Right lobe of liver (tissue), 6 donors: ENCODE results near the gene OLA1. TPM values are rescaled to one million over a fixed set of nuclear protein-coding genes. Genes with fewer than 3 reads are reported as not detected.

ENCODE experiments used
- ATAC-seq, 4 donors: fragments of 200-7000 bp; cut with Tn5 transposase; one replicate each; pipeline ENCODE4 v1.9.1; 2020; ENCODE audit warnings: mild to moderate bottlenecking in 4 of 4, moderate library complexity in 4 of 4
- DNase-seq, 3 donors: peaks; one replicate each; pipeline ENCODE4 v3.0.0-alpha.2; 2020
- H3K27ac ChIP-seq, 3 donors: fragments of 200-600 bp; one replicate each; pipeline ENCODE4 v1.8.0; 2022
- H3K27me3 ChIP-seq, 2 donors: fragments of 200-600 bp; one replicate each; pipeline ENCODE4 v1.8.0; 2022
- H3K36me3 ChIP-seq, 4 donors: fragments of 200-600 bp; sonication (generic) in 1 of 4; one replicate each; pipeline versions ENCODE4 v1.5.1 to v1.8.0; 2017 to 2022; ENCODE audit warnings: control low read depth in 1 of 4
- H3K4me1 ChIP-seq, 4 donors: fragments of 200-600 bp; sonication (generic) in 1 of 4; one replicate each; pipeline versions ENCODE4 v1.5.1 to v1.8.0; 2017 to 2022; ENCODE audit warnings: control low read depth in 1 of 4
- H3K4me3 ChIP-seq, 3 donors: fragments of 200-600 bp; one replicate each; pipeline ENCODE4 v1.8.0; 2022
- H3K9me3 ChIP-seq, 4 donors: fragments of 200-600 bp; sonication (generic) in 1 of 4; one replicate each; pipeline versions ENCODE4 v1.5.1 to v1.8.0; 2017 to 2022; ENCODE audit warnings: control low read depth in 1 of 4
- CTCF ChIP-seq, 4 donors: fragments of 200-600 bp in 3 of 4; fragments of 450-650 bp in 1 of 4; IDR thresholded peaks; one replicate each; pipeline versions ENCODE4 v1.5.1 to v1.8.0; 2016 to 2022; ENCODE audit warnings: antibody characterized with exemption in 4 of 4, mild to moderate bottlenecking in 2 of 4
- POLR2A ChIP-seq: fragments of 450-650 bp; IDR thresholded peaks from one replicate; pipeline ENCODE4 v1.6.1; 2017; ENCODE audit warnings: antibody characterized with exemption, mild to moderate bottlenecking
- WGBS: methylation state at CpG from one replicate; pipeline ENCODE4 v1.1.6; 2018; ENCODE audit warnings: low coverage, low lambda C conversion rate; ENCODE audit not compliant: insufficient coverage; ENCODE audit errors: missing lambda C conversion rate; 5-methylcytosine and 5-hydroxymethylcytosine counted together
- intact Hi-C, 2 donors: fragments of 100-400 bp; cut with DNase I; formaldehyde crosslinking; loops; one replicate each; pipeline versions ENCODE4 v1.11.2 to v1.14.1; 2022
- total RNA-seq, 6 experiments: library from RNA; depleted of rRNA in 2 of 6; stranded (reverse); fragments of >200 nt in 2 of 6; fragmentation: NEBNext Ultra II Directional in 3 of 6; extraction: Animal tissue kit (Norgen Biotek cat#: 25700) in 3 of 6; gene quantifications; one replicate each; pipeline versions ENCODE4 v1.1.0 to v1.2.4, GENCODE V29; 2016 to 2023
- donor health status: DM: no; HTN: yes; CAD: no.
- donor health status: DM: no; HTN: no; CAD: no.
- donor health status: DM: no; HTN: no; CAD: no.
- donor health status: DM: no; HTN: yes; CAD: no.
- donor health status: DM: no; HTN: yes; CAD: no.

The OLA1 gene
- total RNA-seq, 6 experiments from 2014 or later = 22.2 to 60.8 (median 38.6) TPM

DNA sequence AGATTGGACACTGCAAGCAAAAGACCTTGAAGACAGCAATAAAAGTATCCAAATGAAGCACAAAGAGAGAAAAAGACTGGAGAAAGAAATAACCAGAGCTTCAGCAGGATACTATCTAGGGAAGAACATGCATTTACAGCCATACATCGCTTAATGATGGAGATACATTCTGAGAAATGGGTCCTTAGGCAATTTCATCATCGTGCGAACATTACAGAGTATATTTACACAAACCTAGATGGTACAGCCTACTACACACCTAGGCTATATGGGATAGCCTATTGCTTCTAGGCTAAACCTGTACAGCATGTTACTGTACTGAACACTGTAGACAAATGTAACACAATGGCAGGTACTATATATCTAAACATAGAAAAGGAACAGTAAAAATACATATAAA lies 11.9 kb downstream of the OLA1 start:
- intact Hi-C loops = no loop called here
- ATAC-seq (no peak), DNase-seq (no peak)
- H3K4me1 ChIP-seq = no peaks in the 10 kb centered on the region
- H3K4me3 ChIP-seq = no peak overlapping the region
- H3K9me3 ChIP-seq = no peaks in the 10 kb centered on the region
- H3K27me3 ChIP-seq = no peaks in the 10 kb centered on the region
- H3K27ac ChIP-seq = no peak overlapping the region
- 88% methylated on average over 2 of the region's 3 CpGs for WGBS
- no peaks in the 10 kb centered on the region for H3K36me3 ChIP-seq
- TF ChIP-seq POLR2A (no peak), CTCF (IDR thresholded peaks at IDR 0.05) (no peak)

DNA sequence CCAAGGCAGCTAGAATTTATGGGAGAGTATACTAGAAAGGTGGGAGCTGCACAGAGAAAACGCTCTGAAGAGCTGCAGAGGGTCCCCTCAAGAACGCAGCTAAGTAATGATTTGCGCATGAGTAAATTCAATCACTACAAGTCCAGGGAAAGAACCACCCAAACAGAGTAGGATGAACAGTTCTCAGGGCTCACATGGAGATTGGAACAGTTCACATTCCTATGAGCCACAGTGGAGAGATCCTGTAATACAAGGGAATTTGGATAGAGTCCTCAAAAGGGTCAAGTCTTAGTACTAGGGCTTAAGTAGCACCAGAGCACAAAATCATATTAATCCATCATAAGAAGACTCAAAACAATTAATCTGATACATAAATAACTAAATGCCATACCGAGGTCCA lies 12.7 kb downstream of the OLA1 start:
- no peak overlapping the region for H3K4me3 ChIP-seq
- no peak overlapping the region for H3K27ac ChIP-seq
- no peaks in the 10 kb centered on the region for H3K27me3 ChIP-seq
- TF ChIP-seq CTCF (IDR thresholded peaks at IDR 0.05) = no peak
- no peak for TF ChIP-seq POLR2A
- intact Hi-C loops = no loop called here
- WGBS = 94% methylated on average over 4 of the region's 4 CpGs
- H3K36me3 ChIP-seq = no peaks in the 10 kb centered on the region
- no peak for ATAC-seq
- H3K9me3 ChIP-seq = no peaks in the 10 kb centered on the region
- no peak for DNase-seq
- no peaks in the 10 kb centered on the region for H3K4me1 ChIP-seq

GRCh38 chr2:174233771-174234275 lies 14.5 kb downstream of the OLA1 start:
- TF ChIP-seq CTCF (IDR thresholded peaks at IDR 0.05) (no peak), POLR2A (no peak)
- 62% methylated on average over 1 of the region's 1 CpG for whole genome bisulfite sequencing
- Histone ChIP-seq H3K36me3 (no peaks in the 10 kb centered on the region), H3K4me3 (no peak overlapping the region), H3K27me3 (no peaks in the 10 kb centered on the region), H3K9me3 (no peaks in the 10 kb centered on the region), H3K27ac (no peak overlapping the region), H3K4me1 (peaks cover 0 to 7% (median 0%) of the 10 kb centered on the region in 4 donors)
- ATAC-seq (no peak), DNase-seq (no peak)
- intact Hi-C loops = no loop called here

GRCh38 chr2:174227748-174228147 lies 20.6 kb downstream of the OLA1 start:
- TF ChIP-seq POLR2A (no peak), CTCF (IDR thresholded peaks at IDR 0.05) (no peak)
- 93% methylated on average over 1 of the region's 1 CpG for WGBS

More at GRCh38 chr2:174227748-174228147, 20.6 kb downstream of the OLA1 start:
- H3K4me1 ChIP-seq = peaks cover 0 to 7% (median 0%) of the 10 kb centered on the region in 4 donors
- no peak overlapping the region for H3K27ac ChIP-seq
- H3K9me3 ChIP-seq = no peaks in the 10 kb centered on the region
- peaks cover 0 to 2% (median 0%) of the 10 kb centered on the region in 4 donors for H3K36me3 ChIP-seq
- ATAC-seq (no peak), DNase-seq (no peak)
- intact Hi-C loops = no loop called here
- H3K4me3 ChIP-seq = no peak overlapping the region
- H3K27me3 ChIP-seq = no peaks in the 10 kb centered on the region
